HepG2 (cell line): ENCODE data around the gene PXYLP1. TPM values are rescaled to one million over a fixed set of nuclear protein-coding genes. Genes with fewer than 3 reads are reported as not detected.

Experiments used
- ATAC-seq: fragments of 200-7000 bp; cut with Tn5 transposase; 3 replicates; pipeline ENCODE4 v1.9.1; 2020; ENCODE audit warnings: mild to moderate bottlenecking, moderate library complexity
- BruUV-seq: library from RNA; stranded (reverse); fragments of 400-500 nt; replicated peaks from 2 replicates; lab custom pipeline; 2021; lab: Mats Ljungman, UMichigan
- CTCF ChIA-PET: fragments of 300-600 bp; formaldehyde crosslinking; extraction: SDS; loops from one replicate; lab custom pipeline; 2021; ENCODE audit warnings: low total read pairs, inconsistent platforms, low intra/inter-chr PET ratio; lab: Yijun Ruan, JAX
- POLR2A ChIA-PET: fragments of 350-600 bp; sonication (Branson Sonifier 250); formaldehyde crosslinking; loops from one replicate; lab custom pipeline; 2020; ENCODE audit warnings: antibody characterized with exemption, inconsistent platforms; lab: Yijun Ruan, JAX
- DNase-seq: peaks from one replicate; pipeline ENCODE4 v3.0.0-alpha.2; 2015; ENCODE audit warnings: low spot score
- FAIRE-seq: peaks from 3 replicates; lab custom pipeline; 2011; peaks lifted over from hg19 to GRCh38; lab: Jason Lieb, UNC
- H2AFZ ChIP-seq: one replicate; pipeline ENCODE4 v1.6.1; 2011; ENCODE audit warnings: low read length, inconsistent platforms
- H3K27ac ChIP-seq: fragments of 300-600 bp; 3 replicates; pipeline ENCODE4 v1.8.0; 2011; ENCODE audit warnings: mixed run types, mild to moderate bottlenecking, mixed read lengths, low read length, inconsistent platforms; ENCODE audit not compliant: insufficient read depth; ENCODE audit errors: extremely low read length
- H3K27me3 ChIP-seq, 2 experiments: fragments of 200-600 bp in 1 of 2; 2 replicates in 1 of 2; 3 replicates in 1 of 2; pipeline versions ENCODE4 v1.6.0 to v1.8.0; 2011; ENCODE audit warnings: low read length in 2 of 2, mild to moderate bottlenecking in 2 of 2, moderate library complexity in 2 of 2, inconsistent platforms in 1 of 2; ENCODE audit not compliant: insufficient read depth in 2 of 2, control insufficient read depth in 1 of 2
- H3K36me3 ChIP-seq, 2 experiments: fragments of 200-600 bp in 1 of 2; replicated peaks in 1 of 2; 2 replicates in 1 of 2; 3 replicates in 1 of 2; pipeline versions ENCODE4 v1.5.1 to v1.8.0; 2011; ENCODE audit warnings: low read length in 2 of 2, inconsistent platforms in 1 of 2; ENCODE audit not compliant: insufficient read depth in 2 of 2, control insufficient read depth in 1 of 2
- H3K4me1 ChIP-seq: 2 replicates; pipeline ENCODE4 v1.5.1; 2012; ENCODE audit warnings: low read length, inconsistent platforms; ENCODE audit not compliant: insufficient read depth
- H3K4me2 ChIP-seq: 2 replicates; pipeline ENCODE4 v1.6.0; 2011; ENCODE audit warnings: low read depth, low read length, inconsistent platforms
- H3K4me3 ChIP-seq, 3 experiments: fragments of 200-600 bp in 1 of 3; sonication (generic), shearing (Covaris generic) in 1 of 3; replicated peaks in 1 of 3; 2 replicates each; pipeline ENCODE4 v1.5.1; 2011 to 2016; ENCODE audit warnings: low read length in 3 of 3, inconsistent platforms in 2 of 3, low read depth in 2 of 3, mild to moderate bottlenecking in 2 of 3, control low read depth in 1 of 3, mixed read lengths in 1 of 3; ENCODE audit not compliant: insufficient read depth in 1 of 3
- H3K79me2 ChIP-seq: one replicate; pipeline ENCODE4 v1.6.1; 2011; ENCODE audit warnings: low read length, inconsistent platforms; ENCODE audit not compliant: insufficient read depth
- H3K9ac ChIP-seq: 2 replicates; pipeline ENCODE4 v1.6.0; 2011; ENCODE audit warnings: mild to moderate bottlenecking, low read depth, low read length, inconsistent platforms; ENCODE audit not compliant: insufficient read depth
- H3K9me3 ChIP-seq: 2 replicates; pipeline ENCODE4 v1.5.1; 2012; ENCODE audit warnings: mild to moderate bottlenecking, low read length
- H4K20me1 ChIP-seq: 2 replicates; pipeline ENCODE4 v1.6.0; 2011; ENCODE audit warnings: inconsistent platforms, mild to moderate bottlenecking, low read length, moderate library complexity; ENCODE audit not compliant: insufficient read depth
- ATRX ChIP-seq: sonication (generic); formaldehyde crosslinking; IDR thresholded peaks from 2 replicates; pipeline ENCODE4 v1.4.0; 2020; ENCODE audit warnings: missing genetic modification reagents, borderline replicate concordance
- CBX5 ChIP-seq: sonication (generic); formaldehyde crosslinking; IDR thresholded peaks from 2 replicates; pipeline ENCODE4 v1.4.0; 2020; ENCODE audit warnings: missing genetic modification reagents, borderline replicate concordance
- FOXK2 ChIP-seq: fragments of 450-650 bp; IDR thresholded peaks from 2 replicates; pipeline ENCODE4 v1.6.1; 2016
- KDM5B ChIP-seq: sonication (generic); formaldehyde crosslinking; IDR thresholded peaks from 2 replicates; pipeline ENCODE4 v1.4.0; 2020; ENCODE audit warnings: missing genetic modification reagents, mild to moderate bottlenecking, borderline replicate concordance
- KLF11 ChIP-seq: IDR thresholded peaks from 2 replicates; pipeline ENCODE4 v1.6.1; 2016; ENCODE audit warnings: missing compliant biosample characterization
- MAF1 ChIP-seq: sonication (generic); formaldehyde crosslinking; IDR thresholded peaks from 2 replicates; pipeline ENCODE4 v1.5.0; 2020; ENCODE audit warnings: missing genetic modification reagents, borderline replicate concordance
- MAFG ChIP-seq: sonication (generic); formaldehyde crosslinking; IDR thresholded peaks from 2 replicates; pipeline ENCODE4 v1.5.1; 2020; ENCODE audit warnings: mild to moderate bottlenecking, missing genetic modification reagents
- MTF2 ChIP-seq: sonication (generic); formaldehyde crosslinking; IDR thresholded peaks from 2 replicates; pipeline ENCODE4 v1.5.0; 2020; ENCODE audit warnings: missing genetic modification reagents, borderline replicate concordance
- SMC3 ChIP-seq: IDR thresholded peaks from 2 replicates; pipeline ENCODE4 v1.6.1; 2011; ENCODE audit warnings: low read length, improper control_type of control experiment
- ZFP41 ChIP-seq: sonication (generic); formaldehyde crosslinking; IDR thresholded peaks from 2 replicates; pipeline ENCODE4 v1.4.0; 2020; ENCODE audit warnings: mild to moderate bottlenecking, missing genetic modification reagents, borderline replicate concordance
- ZNF136 ChIP-seq: sonication (generic); formaldehyde crosslinking; IDR thresholded peaks from 2 replicates; pipeline ENCODE4 v1.8.1; 2022; ENCODE audit warnings: low read depth, mild to moderate bottlenecking, moderate library complexity, missing genetic modification reagents
- ZNF253 ChIP-seq: sonication (generic); formaldehyde crosslinking; IDR thresholded peaks from 2 replicates; pipeline ENCODE4 v1.8.0; 2022; ENCODE audit warnings: mild to moderate bottlenecking, missing genetic modification reagents, borderline replicate concordance
- ZNF280D ChIP-seq: sonication (generic); formaldehyde crosslinking; IDR thresholded peaks from 2 replicates; pipeline ENCODE4 v1.5.1; 2020; ENCODE audit warnings: mild to moderate bottlenecking, missing genetic modification reagents
- ZNF354B ChIP-seq: sonication (generic); formaldehyde crosslinking; IDR thresholded peaks from 2 replicates; pipeline ENCODE4 v1.8.0; 2022; ENCODE audit warnings: mild to moderate bottlenecking, missing genetic modification reagents
- ZNF672 ChIP-seq: sonication (generic); formaldehyde crosslinking; IDR thresholded peaks from 2 replicates; pipeline ENCODE4 v1.8.1; 2022; ENCODE audit warnings: missing genetic modification reagents
- ZNF790 ChIP-seq: sonication (generic); formaldehyde crosslinking; IDR thresholded peaks from 2 replicates; pipeline ENCODE4 v1.8.0; 2022; ENCODE audit warnings: missing genetic modification reagents, mild to moderate bottlenecking, borderline replicate concordance
- WGBS: methylation state at CpG from one replicate; pipeline ENCODE4 v1.1.6; 2017; ENCODE audit warnings: low lambda C conversion rate; 5-methylcytosine and 5-hydroxymethylcytosine counted together
- in situ Hi-C: cut with HindIII; loops from 2 replicates; pipeline ENCODE4 v1.10.0; 2017; ENCODE audit warnings: low pct_unique_long_range_greater_than_20kb; ENCODE audit not compliant: extremely low pct_ligation_motif_present
- intact Hi-C: fragments of 100-400 bp; cut with micrococcal nuclease; formaldehyde crosslinking; loops from one replicate; pipeline ENCODE4 v1.10.0; 2022; ENCODE audit not compliant: unreplicated experiment
- polyA plus RNA-seq, 8 experiments: library from polyadenylated mRNA; depleted of rRNA in 3 of 8; stranded (reverse) in 7 of 8; unstranded in 1 of 8; fragments of >200 nt; fragmentation: Illumina TruSeq in 4 of 8; extraction: Trizol in 4 of 8; gene quantifications; 2 replicates each; pipeline versions ENCODE4 v1.2.1 to v1.2.3, GENCODE V29; 2011 to 2016; ENCODE audit warnings: low read depth in 4 of 8, missing spikeins in 1 of 8, mixed read lengths in 1 of 8; ENCODE audit not compliant: insufficient read depth in 1 of 8
- total RNA-seq, 5 experiments: library from RNA; depleted of rRNA; stranded (reverse); fragments of >200 nt; fragmentation: Illumina TruSeq; extraction: Trizol; gene quantifications; 2 replicates each; pipeline ENCODE4 v1.2.3, GENCODE V29; 2016; ENCODE audit warnings: low read depth in 1 of 5
- TF ChIP-seq, protein P1 (sequence below): sonication (generic); formaldehyde crosslinking; IDR thresholded peaks from 2 replicates; pipeline ENCODE4 v1.5.0; 2020; ENCODE audit warnings: mild to moderate bottlenecking, missing genetic modification reagents

PXYLP1 gene
- total and polyA plus RNA-seq, 2 of the 13 experiments (the other 11 are each of a cell fraction or from before 2014, with no cell fraction given): 4.9 to 8.1 TPM

- TF ChIP-seq ZNF280D (no peak), ZNF136 (CRISPR knock-in tag) (no peak), ZNF672 (CRISPR knock-in tag) (no peak), KDM5B (CRISPR knock-in tag) (no peak), ZNF253 (no peak), ATRX (CRISPR knock-in tag) (no peak), MTF2 (CRISPR knock-in tag) (no peak), CBX5 (CRISPR knock-in tag) (no peak)
These were observed 16.4 kb downstream of the PXYLP1 start (continued) for GRCh38 chr3:141248064-141248463.

DNA sequence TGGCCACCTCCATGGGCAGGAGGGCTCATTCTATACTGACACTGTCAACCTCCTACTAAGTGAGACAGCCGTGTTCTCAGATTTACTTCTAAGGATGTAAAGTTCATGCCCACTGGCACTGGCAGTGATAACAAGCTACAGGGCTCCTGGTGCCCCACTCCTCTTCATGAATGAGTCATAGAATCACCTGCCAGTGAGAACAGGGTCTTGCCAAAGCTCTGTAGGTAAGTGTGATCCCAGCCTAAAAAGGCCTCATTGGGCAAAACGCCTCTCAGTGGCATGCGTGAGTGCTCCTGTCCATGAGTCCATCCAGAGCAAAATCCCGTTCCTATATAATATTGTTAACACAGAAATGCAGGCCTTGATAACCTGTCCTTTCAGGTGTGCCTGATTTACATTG, 17.4 kb downstream of the PXYLP1 start:
- ChIA-PET POLR2A (no interaction called here), CTCF (no interaction called here)
- Histone ChIP-seq H3K79me2 (no peaks in the 10 kb centered on the region), H3K27me3 (no peaks in the 10 kb centered on the region), H3K9me3 (no peaks in the 10 kb centered on the region), H4K20me1 (no peaks in the 10 kb centered on the region), H2AFZ (no peak overlapping the region), H3K4me1 (peaks cover 16% of the 10 kb centered on the region), H3K9ac (no peak overlapping the region), H3K4me2 (no peak overlapping the region), H3K36me3 (no peaks in the 10 kb centered on the region), H3K4me3 (no peak overlapping the region), H3K27ac (no peak overlapping the region)
- WGBS: 100% methylated on average over 4 of the region's 4 CpGs
- no peak for FAIRE-seq
- in situ Hi-C loops: no loop called here
- no peak for DNase-seq
- intact Hi-C loops: no loop called here
- no peak for ATAC-seq
- BruUV-seq: no TSS peak
- TF ChIP-seq KLF11 (CRISPR knock-in tag): no peak
- TF ChIP-seq ZNF790 (CRISPR knock-in tag): no peak
- no peak for TF ChIP-seq FOXK2
- TF ChIP-seq ZNF354B (CRISPR knock-in tag): no peak
- no peak for TF ChIP-seq MAFG (CRISPR knock-in tag)
- no peak for TF ChIP-seq MAF1 (CRISPR knock-in tag)
- TF ChIP-seq SMC3: no peak
- no peak for TF ChIP-seq ZFP41 (CRISPR knock-in tag)
- TF ChIP-seq, protein P1, sequence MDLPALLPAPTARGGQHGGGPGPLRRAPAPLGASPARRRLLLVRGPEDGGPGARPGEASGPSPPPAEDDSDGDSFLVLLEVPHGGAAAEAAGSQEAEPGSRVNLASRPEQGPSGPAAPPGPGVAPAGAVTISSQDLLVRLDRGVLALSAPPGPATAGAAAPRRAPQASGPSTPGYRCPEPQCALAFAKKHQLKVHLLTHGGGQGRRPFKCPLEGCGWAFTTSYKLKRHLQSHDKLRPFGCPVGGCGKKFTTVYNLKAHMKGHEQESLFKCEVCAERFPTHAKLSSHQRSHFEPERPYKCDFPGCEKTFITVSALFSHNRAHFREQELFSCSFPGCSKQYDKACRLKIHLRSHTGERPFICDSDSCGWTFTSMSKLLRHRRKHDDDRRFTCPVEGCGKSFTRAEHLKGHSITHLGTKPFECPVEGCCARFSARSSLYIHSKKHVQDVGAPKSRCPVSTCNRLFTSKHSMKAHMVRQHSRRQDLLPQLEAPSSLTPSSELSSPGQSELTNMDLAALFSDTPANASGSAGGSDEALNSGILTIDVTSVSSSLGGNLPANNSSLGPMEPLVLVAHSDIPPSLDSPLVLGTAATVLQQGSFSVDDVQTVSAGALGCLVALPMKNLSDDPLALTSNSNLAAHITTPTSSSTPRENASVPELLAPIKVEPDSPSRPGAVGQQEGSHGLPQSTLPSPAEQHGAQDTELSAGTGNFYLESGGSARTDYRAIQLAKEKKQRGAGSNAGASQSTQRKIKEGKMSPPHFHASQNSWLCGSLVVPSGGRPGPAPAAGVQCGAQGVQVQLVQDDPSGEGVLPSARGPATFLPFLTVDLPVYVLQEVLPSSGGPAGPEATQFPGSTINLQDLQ (CRISPR knock-in tag): no peak
